Liver (tissue), 9 donors: ENCODE measurements around the gene P2RX3. TPM values are rescaled to one million over a fixed set of nuclear protein-coding genes. Genes with fewer than 3 reads are reported as not detected.

Experiments
- DNase-seq: peaks from one replicate; pipeline ENCODE4 v3.0.0-alpha.2; 2017; ENCODE audit warnings: low spot score
- H3K27ac ChIP-seq, 2 donors: one replicate each; pipeline ENCODE4 v1.7.0; 2013; ENCODE audit warnings: inconsistent platforms in 2 of 2, low read length in 2 of 2, control low read depth in 1 of 2, low read depth in 1 of 2, mild to moderate bottlenecking in 1 of 2
- H3K27me3 ChIP-seq, 4 donors: one replicate each; pipeline versions ENCODE4 v1.6.1 to v1.7.0; 2013; ENCODE audit warnings: low read length in 3 of 4, inconsistent platforms in 1 of 4, mild to moderate bottlenecking in 1 of 4, moderate library complexity in 1 of 4; ENCODE audit not compliant: control insufficient read depth in 4 of 4, insufficient read depth in 4 of 4
- H3K36me3 ChIP-seq, 4 donors: one replicate each; pipeline versions ENCODE4 v1.6.1 to v1.7.0; 2013; ENCODE audit warnings: low read length in 3 of 4, mild to moderate bottlenecking in 3 of 4, low read depth in 1 of 4, moderate library complexity in 1 of 4; ENCODE audit not compliant: control insufficient read depth in 4 of 4, insufficient read depth in 3 of 4
- H3K4me1 ChIP-seq, 4 donors: one replicate each; pipeline versions ENCODE4 v1.6.1 to v1.7.0; 2013; ENCODE audit warnings: low read length in 3 of 4, mild to moderate bottlenecking in 3 of 4, moderate library complexity in 1 of 4; ENCODE audit not compliant: control insufficient read depth in 4 of 4, insufficient read depth in 4 of 4
- H3K4me3 ChIP-seq, 3 donors: one replicate each; pipeline versions ENCODE4 v1.6.1 to v1.7.0; 2013; ENCODE audit warnings: low read length in 3 of 3, control low read depth in 1 of 3, low read depth in 1 of 3, mild to moderate bottlenecking in 1 of 3
- H3K9ac ChIP-seq, 2 donors: one replicate each; pipeline ENCODE4 v1.7.0; 2013; ENCODE audit warnings: low read length in 2 of 2, mild to moderate bottlenecking in 2 of 2, moderate library complexity in 2 of 2, control low read depth in 1 of 2, low read depth in 1 of 2
- H3K9me3 ChIP-seq, 4 donors: one replicate each; pipeline versions ENCODE4 v1.6.1 to v1.7.0; 2013; ENCODE audit warnings: low read length in 3 of 4; ENCODE audit not compliant: control insufficient read depth in 4 of 4
- EGR1 ChIP-seq, 2 donors: IDR thresholded peaks; 2 replicates each; pipeline ENCODE4 v1.6.1; 2016 to 2018; ENCODE audit warnings: antibody characterized with exemption in 2 of 2, low read depth in 2 of 2
- FOXA1 ChIP-seq: IDR thresholded peaks from 2 replicates; pipeline ENCODE4 v1.6.1; 2016; ENCODE audit warnings: antibody characterized with exemption
- FOXA2 ChIP-seq: IDR thresholded peaks from 2 replicates; pipeline ENCODE4 v1.6.1; 2016; ENCODE audit warnings: antibody characterized with exemption
- GABPA ChIP-seq, 2 donors: IDR thresholded peaks in 1 of 2; conservative IDR thresholded peaks in 1 of 2; 2 replicates each; pipeline ENCODE4 v1.6.1; 2016; ENCODE audit warnings: antibody characterized with exemption in 2 of 2, mild to moderate bottlenecking in 1 of 2, moderate library complexity in 1 of 2
- HNF4A ChIP-seq, 2 donors: conservative IDR thresholded peaks; 2 replicates each; pipeline ENCODE4 v1.6.1; 2016; ENCODE audit warnings: antibody characterized with exemption in 2 of 2, mild to moderate bottlenecking in 2 of 2
- HNF4G ChIP-seq: IDR thresholded peaks from 2 replicates; pipeline ENCODE4 v1.6.1; 2016; ENCODE audit warnings: antibody characterized with exemption
- NR2F2 ChIP-seq: IDR thresholded peaks from 2 replicates; pipeline ENCODE4 v1.6.1; 2016; ENCODE audit warnings: antibody characterized with exemption
- RAD21 ChIP-seq, 2 donors: IDR thresholded peaks; 2 replicates each; pipeline ENCODE4 v1.6.1; 2016; ENCODE audit warnings: antibody characterized with exemption in 2 of 2, mild to moderate bottlenecking in 2 of 2
- REST ChIP-seq: IDR thresholded peaks from 2 replicates; pipeline ENCODE4 v1.6.1; 2016; ENCODE audit warnings: antibody characterized with exemption, mild to moderate bottlenecking
- RXRA ChIP-seq, 2 donors: IDR thresholded peaks; 2 replicates each; pipeline ENCODE4 v1.6.1; 2017 to 2018; ENCODE audit warnings: antibody characterized with exemption in 2 of 2, mild to moderate bottlenecking in 1 of 2
- SP1 ChIP-seq: IDR thresholded peaks from 2 replicates; pipeline ENCODE4 v1.6.1; 2018; ENCODE audit warnings: antibody characterized with exemption, mild to moderate bottlenecking
- TAF1 ChIP-seq: conservative IDR thresholded peaks from 2 replicates; pipeline ENCODE4 v1.6.1; 2016; ENCODE audit warnings: antibody characterized with exemption, mild to moderate bottlenecking
- ZBTB33 ChIP-seq: IDR thresholded peaks from 2 replicates; pipeline ENCODE4 v1.6.1; 2016; ENCODE audit warnings: antibody characterized with exemption
- WGBS: extraction: QIAGEN DNeasy Blood & Tissue Kit; methylation state at CpG from one replicate; pipeline ENCODE4 v1.1.7; 2013; 5-methylcytosine and 5-hydroxymethylcytosine counted together
- polyA plus RNA-seq, 2 donors: library from polyadenylated mRNA; stranded (reverse) in 1 of 2; unstranded in 1 of 2; fragments of 200-250 nt in 1 of 2; fragments of >200 nt in 1 of 2; fragmentation: Nextera tagmentation in 1 of 2; extraction: Ambion mirVana in 1 of 2; gene quantifications; one replicate each; pipeline versions ENCODE4 v1.2.1 to v1.2.3, GENCODE V29; 2013 to 2015
- total RNA-seq, 2 donors: library from RNA; depleted of rRNA; stranded (reverse); fragments of >200 nt; gene quantifications; one replicate each; pipeline ENCODE4 v1.2.3, GENCODE V29; 2014
- TF ChIP-seq, protein P1 (sequence below): fragments of 150-350 bp; IDR thresholded peaks from 2 replicates; pipeline ENCODE4 v1.5.1; 2017; ENCODE audit warnings: improper control_type of control experiment, low read depth, low read length; ENCODE audit not compliant: missing input control
- TF ChIP-seq, protein P2 (sequence below): IDR thresholded peaks from 2 replicates; pipeline ENCODE4 v1.6.1; 2016; ENCODE audit warnings: antibody characterized with exemption
- donor health status: healthy.
- donor health status: healthy.
- donor health status: healthy.
- donor health status: healthy.
- donor health status: healthy.

Gene P2RX3
- total and polyA plus RNA-seq, 4 donors = 0.18 to 0.33 (median 0.23) TPM

DNA sequence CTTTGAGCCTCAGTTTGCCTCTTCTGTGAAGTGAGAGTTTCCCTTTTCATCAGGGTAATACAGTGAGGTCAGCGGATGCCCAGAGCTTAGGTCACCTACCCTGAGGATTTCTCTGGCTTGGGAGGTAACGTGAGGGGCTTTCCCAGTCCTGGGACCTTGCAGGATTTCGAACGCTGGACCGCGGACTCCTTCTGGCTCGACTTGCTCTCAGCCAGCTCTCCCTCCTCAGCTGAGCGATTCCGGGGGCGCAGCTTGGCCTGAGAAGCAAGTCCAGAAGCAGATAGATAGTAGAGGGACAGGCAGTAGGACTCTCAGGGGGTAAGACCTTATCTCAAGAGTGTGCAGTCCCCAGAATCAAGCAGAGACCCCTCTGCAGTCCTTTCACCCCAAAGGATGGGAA lies 37.4 kb upstream of the P2RX3 start:
- H3K27ac ChIP-seq = no peak overlapping the region
- TF ChIP-seq FOXA1 (no peak), TAF1 (no peak), SP1 (no peak)
- H3K4me1 ChIP-seq = peaks cover 3 to 11% (median 6%) of the 10 kb centered on the region in 4 donors
- no peak overlapping the region for H3K9ac ChIP-seq
- no peak overlapping the region for H3K4me3 ChIP-seq
- H3K36me3 ChIP-seq = peaks cover 22 to 50% (median 40%) of the 10 kb centered on the region in 4 donors
- H3K27me3 ChIP-seq = no peaks in the 10 kb centered on the region
- DNase-seq = no peak
- H3K9me3 ChIP-seq = peaks cover 0 to 7% (median 5%) of the 10 kb centered on the region in 4 donors
- 98% methylated on average over 10 of the region's 10 CpGs for WGBS

DNA sequence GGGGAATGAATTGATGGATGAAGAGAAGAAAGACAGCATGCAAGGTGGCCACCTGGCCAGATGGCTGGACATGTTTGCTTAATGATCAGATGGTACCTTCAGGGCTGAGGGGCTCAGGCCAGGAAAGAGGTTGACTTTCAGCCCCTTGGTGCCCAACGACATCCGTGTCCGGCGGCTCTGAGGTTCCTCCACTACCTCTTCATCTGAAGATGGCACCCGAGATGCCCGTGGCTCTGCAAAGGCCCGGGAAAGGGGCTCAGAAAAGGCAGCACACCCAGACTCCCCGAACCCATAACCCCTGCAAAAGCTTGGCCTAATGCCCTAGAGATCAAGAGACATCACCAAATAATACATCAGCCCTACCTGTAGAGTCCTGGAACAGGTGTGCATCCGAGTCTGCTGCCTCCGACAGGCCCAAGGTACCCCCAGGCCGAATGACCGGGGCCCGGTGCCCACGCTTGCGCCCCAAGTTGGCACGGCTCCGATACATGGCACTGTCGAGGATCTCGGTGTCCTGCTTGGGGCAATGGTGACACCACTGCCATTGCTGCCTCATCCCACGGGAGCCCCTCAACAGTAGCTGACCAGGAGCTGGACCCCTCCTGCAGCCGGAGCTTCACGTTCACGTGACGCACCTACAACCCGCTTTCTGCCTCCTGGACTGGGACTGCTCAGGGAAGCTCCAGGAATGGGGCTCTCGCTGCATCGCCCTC lies 36.3 kb upstream of the P2RX3 start:
- TF ChIP-seq GABPA (IDR thresholded peaks at IDR 0.05 in 1 of 2, conservative IDR thresholded peaks at IDR 0.05 in 1 of 2) = no peak
- TF ChIP-seq REST = no peak
- no peak for TF ChIP-seq HNF4G
- TF ChIP-seq SP1 = no peak
- no peak for TF ChIP-seq RAD21 (IDR thresholded peaks at IDR 0.05)
- no peak for TF ChIP-seq FOXA2
- TF ChIP-seq HNF4A (conservative IDR thresholded peaks at IDR 0.05) = no peak
- Histone ChIP-seq H3K9ac (no peak overlapping the region), H3K4me1 (peaks cover 5 to 19% (median 12%) of the 10 kb centered on the region in 4 donors), H3K9me3 (peaks cover 0 to 7% (median 5%) of the 10 kb centered on the region in 4 donors), H3K27me3 (no peaks in the 10 kb centered on the region), H3K4me3 (no peak overlapping the region), H3K27ac (no peak overlapping the region), H3K36me3 (peaks cover 22 to 48% (median 40%) of the 10 kb centered on the region in 4 donors)
- 97% methylated on average over 27 of the region's 27 CpGs for WGBS
- DNase-seq = no peak

GRCh38 chr11:57302489-57302888 lies 35.7 kb upstream of the P2RX3 start:
- H3K36me3 ChIP-seq = peaks cover 22 to 47% (median 40%) of the 10 kb centered on the region in 4 donors
- no peaks in the 10 kb centered on the region for H3K27me3 ChIP-seq
- DNase-seq = no peak
- no peak overlapping the region for H3K9ac ChIP-seq
- WGBS = 97% methylated on average over 15 of the region's 15 CpGs
- no peak overlapping the region for H3K4me3 ChIP-seq
- H3K9me3 ChIP-seq = peaks cover 0 to 7% (median 5%) of the 10 kb centered on the region in 4 donors
- peaks cover 11 to 25% (median 18%) of the 10 kb centered on the region in 4 donors for H3K4me1 ChIP-seq
- H3K27ac ChIP-seq = no peak overlapping the region
- TF ChIP-seq ZBTB33 = no peak
- TF ChIP-seq RXRA (IDR thresholded peaks at IDR 0.05) = no peak
- TF ChIP-seq REST = no peak
- no peak for TF ChIP-seq NR2F2
- TF ChIP-seq RAD21 (IDR thresholded peaks at IDR 0.05) = no peak
- no peak for TF ChIP-seq SP1
- no peak for TF ChIP-seq FOXA2
- no peak for TF ChIP-seq EGR1 (IDR thresholded peaks at IDR 0.05; ENCODE audit: low read depth in 2 of 2)
- TF ChIP-seq, protein P1, sequence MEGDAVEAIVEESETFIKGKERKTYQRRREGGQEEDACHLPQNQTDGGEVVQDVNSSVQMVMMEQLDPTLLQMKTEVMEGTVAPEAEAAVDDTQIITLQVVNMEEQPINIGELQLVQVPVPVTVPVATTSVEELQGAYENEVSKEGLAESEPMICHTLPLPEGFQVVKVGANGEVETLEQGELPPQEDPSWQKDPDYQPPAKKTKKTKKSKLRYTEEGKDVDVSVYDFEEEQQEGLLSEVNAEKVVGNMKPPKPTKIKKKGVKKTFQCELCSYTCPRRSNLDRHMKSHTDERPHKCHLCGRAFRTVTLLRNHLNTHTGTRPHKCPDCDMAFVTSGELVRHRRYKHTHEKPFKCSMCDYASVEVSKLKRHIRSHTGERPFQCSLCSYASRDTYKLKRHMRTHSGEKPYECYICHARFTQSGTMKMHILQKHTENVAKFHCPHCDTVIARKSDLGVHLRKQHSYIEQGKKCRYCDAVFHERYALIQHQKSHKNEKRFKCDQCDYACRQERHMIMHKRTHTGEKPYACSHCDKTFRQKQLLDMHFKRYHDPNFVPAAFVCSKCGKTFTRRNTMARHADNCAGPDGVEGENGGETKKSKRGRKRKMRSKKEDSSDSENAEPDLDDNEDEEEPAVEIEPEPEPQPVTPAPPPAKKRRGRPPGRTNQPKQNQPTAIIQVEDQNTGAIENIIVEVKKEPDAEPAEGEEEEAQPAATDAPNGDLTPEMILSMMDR = no peak
- TF ChIP-seq, protein P2, sequence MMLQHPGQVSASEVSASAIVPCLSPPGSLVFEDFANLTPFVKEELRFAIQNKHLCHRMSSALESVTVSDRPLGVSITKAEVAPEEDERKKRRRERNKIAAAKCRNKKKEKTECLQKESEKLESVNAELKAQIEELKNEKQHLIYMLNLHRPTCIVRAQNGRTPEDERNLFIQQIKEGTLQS = no peak
- no peak for TF ChIP-seq GABPA (IDR thresholded peaks at IDR 0.05 in 1 of 2, conservative IDR thresholded peaks at IDR 0.05 in 1 of 2)
- TF ChIP-seq FOXA1 = no peak
